GM23338 (cell line): ENCODE measurements around the gene XXYLT1.

Experiments used
- EZH2 ChIP-seq: fragments of 200-600 bp; sonication (generic); IDR thresholded peaks from one replicate; pipeline ENCODE4 v1.8.0; 2017; ENCODE audit warnings: antibody characterized with exemption, mild to moderate bottlenecking, low read depth; ENCODE audit not compliant: unreplicated experiment
- EZH2phosphoT487 ChIP-seq: fragments of 200-600 bp; sonication (generic); IDR thresholded peaks from one replicate; pipeline ENCODE4 v1.8.1; 2018; ENCODE audit warnings: antibody characterized with exemption; ENCODE audit not compliant: unreplicated experiment
- JUNB ChIP-seq: IDR thresholded peaks from one replicate; pipeline ENCODE4 v1.6.1; 2016; ENCODE audit warnings: antibody characterized with exemption; ENCODE audit not compliant: unreplicated experiment
- POLR2AphosphoS5 ChIP-seq: IDR thresholded peaks from 2 replicates; pipeline ENCODE4 v1.6.1; 2016; ENCODE audit warnings: antibody characterized with exemption, low read depth
- STAT1 ChIP-seq: IDR thresholded peaks from one replicate; pipeline ENCODE4 v1.6.1; 2016; ENCODE audit warnings: antibody characterized with exemption; ENCODE audit not compliant: unreplicated experiment
- ZNF331 ChIP-seq: fragments of 250-450 bp; sonication (Bioruptor Pico); IDR thresholded peaks from 2 replicates; pipeline ENCODE4 v1.5.0; 2020; ENCODE audit warnings: low read depth, mild to moderate bottlenecking, moderate library complexity
- TF ChIP-seq, protein P1 (sequence below), 2 experiments: fragments of 200-600 bp in 1 of 2; sonication (generic) in 1 of 2; conservative IDR thresholded peaks; 2 replicates each; pipeline versions ENCODE4 v1.5.1 to v1.6.1; 2016 to 2017; ENCODE audit warnings: antibody characterized with exemption in 2 of 2, low read depth in 2 of 2, mild to moderate bottlenecking in 2 of 2, moderate library complexity in 1 of 2
- TF ChIP-seq, protein P2 (sequence below): IDR thresholded peaks from one replicate; pipeline ENCODE4 v1.6.1; 2018; ENCODE audit warnings: antibody characterized with exemption; ENCODE audit not compliant: unreplicated experiment
- TF ChIP-seq, protein P3 (sequence below): IDR thresholded peaks from 2 replicates; pipeline ENCODE4 v1.6.1; 2016; ENCODE audit warnings: antibody characterized with exemption

DNA sequence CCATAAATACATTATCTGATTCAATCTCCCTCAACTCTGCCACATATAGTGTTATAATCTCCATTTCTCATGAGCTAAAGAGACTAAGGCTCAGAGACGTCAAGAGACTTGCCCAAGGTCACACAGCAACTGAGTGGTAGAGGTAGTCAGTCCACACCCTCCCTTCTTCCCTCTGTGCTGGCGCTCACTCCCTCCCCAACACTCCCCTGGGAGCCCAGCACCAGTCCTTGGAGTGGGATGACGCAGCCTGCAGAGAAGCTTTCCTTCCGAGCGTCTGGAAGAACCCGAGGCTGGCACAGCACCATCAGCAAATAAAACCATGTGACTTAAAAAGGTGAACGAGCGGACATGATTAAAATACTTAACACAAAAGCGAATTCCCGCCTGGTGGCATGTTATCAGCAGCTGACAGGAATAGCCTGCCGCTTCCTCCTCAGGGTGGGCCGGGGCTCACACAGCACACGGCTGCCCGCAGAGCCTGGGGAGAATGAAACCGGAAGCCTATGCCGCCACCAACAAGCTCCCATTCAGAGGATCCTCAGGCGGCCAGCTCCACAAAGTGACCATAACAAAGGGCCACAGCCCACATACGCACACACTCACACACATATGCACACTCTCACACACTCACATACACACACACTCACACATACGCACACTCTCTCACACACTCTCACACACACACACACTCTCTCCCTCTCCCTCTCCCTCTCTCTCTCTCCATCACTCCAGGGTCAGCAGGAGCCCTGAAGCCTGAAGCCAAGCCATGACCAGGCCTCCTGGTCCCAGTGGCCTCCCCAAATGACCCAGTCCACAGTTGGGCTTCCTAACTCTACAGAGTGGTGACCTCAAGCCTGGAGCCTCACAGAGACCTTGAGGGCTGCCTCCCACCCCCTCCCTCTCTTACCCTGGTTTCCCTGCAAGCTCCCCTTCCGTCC lies 120.5 kb downstream of the XXYLT1 start:
- TF ChIP-seq, protein P1, sequence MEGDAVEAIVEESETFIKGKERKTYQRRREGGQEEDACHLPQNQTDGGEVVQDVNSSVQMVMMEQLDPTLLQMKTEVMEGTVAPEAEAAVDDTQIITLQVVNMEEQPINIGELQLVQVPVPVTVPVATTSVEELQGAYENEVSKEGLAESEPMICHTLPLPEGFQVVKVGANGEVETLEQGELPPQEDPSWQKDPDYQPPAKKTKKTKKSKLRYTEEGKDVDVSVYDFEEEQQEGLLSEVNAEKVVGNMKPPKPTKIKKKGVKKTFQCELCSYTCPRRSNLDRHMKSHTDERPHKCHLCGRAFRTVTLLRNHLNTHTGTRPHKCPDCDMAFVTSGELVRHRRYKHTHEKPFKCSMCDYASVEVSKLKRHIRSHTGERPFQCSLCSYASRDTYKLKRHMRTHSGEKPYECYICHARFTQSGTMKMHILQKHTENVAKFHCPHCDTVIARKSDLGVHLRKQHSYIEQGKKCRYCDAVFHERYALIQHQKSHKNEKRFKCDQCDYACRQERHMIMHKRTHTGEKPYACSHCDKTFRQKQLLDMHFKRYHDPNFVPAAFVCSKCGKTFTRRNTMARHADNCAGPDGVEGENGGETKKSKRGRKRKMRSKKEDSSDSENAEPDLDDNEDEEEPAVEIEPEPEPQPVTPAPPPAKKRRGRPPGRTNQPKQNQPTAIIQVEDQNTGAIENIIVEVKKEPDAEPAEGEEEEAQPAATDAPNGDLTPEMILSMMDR (conservative IDR thresholded peaks at IDR 0.05; ENCODE audit: low read depth in 2 of 2): no peak
- TF ChIP-seq, protein P2, sequence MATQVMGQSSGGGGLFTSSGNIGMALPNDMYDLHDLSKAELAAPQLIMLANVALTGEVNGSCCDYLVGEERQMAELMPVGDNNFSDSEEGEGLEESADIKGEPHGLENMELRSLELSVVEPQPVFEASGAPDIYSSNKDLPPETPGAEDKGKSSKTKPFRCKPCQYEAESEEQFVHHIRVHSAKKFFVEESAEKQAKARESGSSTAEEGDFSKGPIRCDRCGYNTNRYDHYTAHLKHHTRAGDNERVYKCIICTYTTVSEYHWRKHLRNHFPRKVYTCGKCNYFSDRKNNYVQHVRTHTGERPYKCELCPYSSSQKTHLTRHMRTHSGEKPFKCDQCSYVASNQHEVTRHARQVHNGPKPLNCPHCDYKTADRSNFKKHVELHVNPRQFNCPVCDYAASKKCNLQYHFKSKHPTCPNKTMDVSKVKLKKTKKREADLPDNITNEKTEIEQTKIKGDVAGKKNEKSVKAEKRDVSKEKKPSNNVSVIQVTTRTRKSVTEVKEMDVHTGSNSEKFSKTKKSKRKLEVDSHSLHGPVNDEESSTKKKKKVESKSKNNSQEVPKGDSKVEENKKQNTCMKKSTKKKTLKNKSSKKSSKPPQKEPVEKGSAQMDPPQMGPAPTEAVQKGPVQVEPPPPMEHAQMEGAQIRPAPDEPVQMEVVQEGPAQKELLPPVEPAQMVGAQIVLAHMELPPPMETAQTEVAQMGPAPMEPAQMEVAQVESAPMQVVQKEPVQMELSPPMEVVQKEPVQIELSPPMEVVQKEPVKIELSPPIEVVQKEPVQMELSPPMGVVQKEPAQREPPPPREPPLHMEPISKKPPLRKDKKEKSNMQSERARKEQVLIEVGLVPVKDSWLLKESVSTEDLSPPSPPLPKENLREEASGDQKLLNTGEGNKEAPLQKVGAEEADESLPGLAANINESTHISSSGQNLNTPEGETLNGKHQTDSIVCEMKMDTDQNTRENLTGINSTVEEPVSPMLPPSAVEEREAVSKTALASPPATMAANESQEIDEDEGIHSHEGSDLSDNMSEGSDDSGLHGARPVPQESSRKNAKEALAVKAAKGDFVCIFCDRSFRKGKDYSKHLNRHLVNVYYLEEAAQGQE: no peak
- TF ChIP-seq STAT1 (no peak), EZH2 (no peak), EZH2phosphoT487 (no peak), ZNF331 (no peak), POLR2AphosphoS5 (peak; percentile 56), JUNB (no peak)
- TF ChIP-seq, protein P3, sequence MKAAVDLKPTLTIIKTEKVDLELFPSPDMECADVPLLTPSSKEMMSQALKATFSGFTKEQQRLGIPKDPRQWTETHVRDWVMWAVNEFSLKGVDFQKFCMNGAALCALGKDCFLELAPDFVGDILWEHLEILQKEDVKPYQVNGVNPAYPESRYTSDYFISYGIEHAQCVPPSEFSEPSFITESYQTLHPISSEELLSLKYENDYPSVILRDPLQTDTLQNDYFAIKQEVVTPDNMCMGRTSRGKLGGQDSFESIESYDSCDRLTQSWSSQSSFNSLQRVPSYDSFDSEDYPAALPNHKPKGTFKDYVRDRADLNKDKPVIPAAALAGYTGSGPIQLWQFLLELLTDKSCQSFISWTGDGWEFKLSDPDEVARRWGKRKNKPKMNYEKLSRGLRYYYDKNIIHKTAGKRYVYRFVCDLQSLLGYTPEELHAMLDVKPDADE: no peak
